K562 (cell line): ENCODE results near the gene ARHGAP12. TPM values are rescaled to one million over a fixed set of nuclear protein-coding genes. Genes with fewer than 3 reads are reported as not detected.

Source experiments
- ATAC-seq: fragments of 200-7000 bp; cut with Tn5 transposase; 3 replicates; pipeline ENCODE4 v1.9.1; 2020; ENCODE audit warnings: moderate library complexity
- BruUV-seq: library from RNA; stranded (reverse); fragments of 400-500 nt; replicated peaks from 2 replicates; lab custom pipeline; 2021; lab: Mats Ljungman, UMichigan
- CTCF ChIA-PET: fragments of 300-600 bp; formaldehyde crosslinking; extraction: SDS; loops from one replicate; lab custom pipeline; 2021; ENCODE audit warnings: low intra/inter-chr PET ratio; lab: Yijun Ruan, JAX
- POLR2A ChIA-PET: fragments of 300-600, 350-650 bp; sonication (Branson Sonifier 250); formaldehyde crosslinking; extraction: SDS; loops from one replicate; lab custom pipeline; 2021; ENCODE audit warnings: antibody characterized with exemption, inconsistent platforms; lab: Yijun Ruan, JAX
- DNase-seq, 4 experiments: peaks; one replicate each; pipeline versions ENCODE4 v3.0.0 to v3.0.0-alpha.2; 2011 to 2018; ENCODE audit warnings: low spot score in 3 of 4, mixed read lengths in 3 of 4; ENCODE audit errors: extremely low read depth in 1 of 4
- FAIRE-seq: peaks from 2 replicates; lab custom pipeline; 2011; peaks lifted over from hg19 to GRCh38; lab: Jason Lieb, UNC
- H2AFZ ChIP-seq: 2 replicates; pipeline ENCODE4 v1.6.0; 2011; ENCODE audit warnings: low read depth, low read length, control low read depth, inconsistent platforms
- H3K27ac ChIP-seq: fragments of 200-600 bp; 3 replicates; pipeline ENCODE4 v1.8.0; 2011; ENCODE audit warnings: low read depth, mild to moderate bottlenecking, control low read depth, inconsistent platforms, low read length, moderate library complexity, mixed read lengths; ENCODE audit errors: extremely low read depth
- H3K27me3 ChIP-seq, 2 experiments: fragments of 300-600 bp in 1 of 2; 2 replicates in 1 of 2; 3 replicates in 1 of 2; pipeline versions ENCODE4 v1.6.0 to v1.8.0; 2011; ENCODE audit warnings: inconsistent platforms in 2 of 2, low read length in 2 of 2, mild to moderate bottlenecking in 1 of 2, mixed read lengths in 1 of 2, moderate library complexity in 1 of 2; ENCODE audit not compliant: control insufficient read depth in 2 of 2, insufficient read depth in 2 of 2
- H3K36me3 ChIP-seq: fragments of 300-600 bp; 3 replicates; pipeline ENCODE4 v1.8.0; 2011; ENCODE audit warnings: mild to moderate bottlenecking, low read length, inconsistent platforms; ENCODE audit not compliant: control insufficient read depth, insufficient read depth
- H3K4me1 ChIP-seq, 2 experiments: fragments of 200-600 bp in 1 of 2; replicated peaks in 1 of 2; 2 replicates in 1 of 2; 3 replicates in 1 of 2; pipeline versions ENCODE4 v1.5.1 to v1.8.0; 2011; ENCODE audit warnings: inconsistent platforms in 2 of 2, low read length in 2 of 2, mild to moderate bottlenecking in 1 of 2, mixed read lengths in 1 of 2, moderate library complexity in 1 of 2; ENCODE audit not compliant: control insufficient read depth in 2 of 2, insufficient read depth in 2 of 2
- H3K4me2 ChIP-seq: 2 replicates; pipeline ENCODE4 v1.6.1; 2011; ENCODE audit warnings: low read length, control low read depth, inconsistent platforms, mixed read lengths; ENCODE audit not compliant: insufficient read depth
- H3K4me3 ChIP-seq: fragments of 200-600 bp; sonication (generic), shearing (Covaris generic); 2 replicates; pipeline ENCODE4 v1.5.1; 2016; ENCODE audit warnings: control low read depth, inconsistent platforms
- H3K79me2 ChIP-seq: fragments of 200-600 bp; 3 replicates; pipeline ENCODE4 v1.8.0; 2011; ENCODE audit warnings: low read length, inconsistent platforms; ENCODE audit not compliant: control insufficient read depth, insufficient read depth
- H3K9ac ChIP-seq, 2 experiments: 2 replicates each; pipeline versions ENCODE4 v1.6.0 to v1.6.1; 2011; ENCODE audit warnings: low read depth in 2 of 2, low read length in 2 of 2, control low read depth in 1 of 2, inconsistent platforms in 1 of 2, mild to moderate bottlenecking in 1 of 2, mixed read lengths in 1 of 2; ENCODE audit not compliant: insufficient read depth in 1 of 2
- H3K9me1 ChIP-seq: one replicate; pipeline ENCODE4 v1.6.0; 2011; ENCODE audit warnings: inconsistent platforms, mild to moderate bottlenecking, low read length, moderate library complexity; ENCODE audit not compliant: control insufficient read depth, insufficient read depth
- H3K9me3 ChIP-seq: replicated peaks from 2 replicates; pipeline ENCODE4 v1.5.1; 2011; ENCODE audit warnings: low read depth, low read length, inconsistent platforms; ENCODE audit not compliant: control insufficient read depth, insufficient read depth
- H4K20me1 ChIP-seq: replicated peaks from 2 replicates; pipeline ENCODE4 v1.6.1; 2011; ENCODE audit warnings: low read length, inconsistent platforms, mixed read lengths; ENCODE audit not compliant: control insufficient read depth, insufficient read depth
- DEAF1 ChIP-seq: fragments of 450-650 bp; formaldehyde crosslinking; IDR thresholded peaks from 2 replicates; pipeline ENCODE4 v1.4.0; 2020; ENCODE audit warnings: mild to moderate bottlenecking, moderate library complexity
- KDM5B ChIP-seq: fragments of 200-600 bp; sonication (generic); IDR thresholded peaks from 2 replicates; pipeline ENCODE4 v1.6.1; 2012; ENCODE audit warnings: low read depth, mild to moderate bottlenecking, moderate library complexity, low read length, control low read depth, inconsistent platforms; ENCODE audit not compliant: insufficient replicate concordance
- PHF21A ChIP-seq: fragments of 450-650 bp; IDR thresholded peaks from 2 replicates; pipeline ENCODE4 v1.6.1; 2017; ENCODE audit warnings: low read depth, borderline replicate concordance
- POLR2AphosphoS5 ChIP-seq: IDR thresholded peaks from 2 replicates; pipeline ENCODE4 v1.6.1; 2011; ENCODE audit warnings: mild to moderate bottlenecking, low read depth, low read length, moderate library complexity; ENCODE audit not compliant: control insufficient read depth, insufficient read depth
- SNAPC5 ChIP-seq: fragments of 250-450 bp; sonication (Bioruptor Pico); IDR thresholded peaks from 2 replicates; pipeline ENCODE4 v1.8.0; 2021; ENCODE audit warnings: moderate library complexity, mild to moderate bottlenecking, inconsistent platforms
- TAF7 ChIP-seq: fragments of 450-650 bp; IDR thresholded peaks from 2 replicates; pipeline ENCODE4 v1.6.1; 2016; ENCODE audit warnings: missing genetic modification characterization, missing compliant biosample characterization
- ZFP30 ChIP-seq: fragments of 250-450 bp; sonication (Bioruptor Pico); IDR thresholded peaks from 2 replicates; pipeline ENCODE4 v1.8.0; 2022; ENCODE audit warnings: moderate library complexity, mild to moderate bottlenecking, inconsistent platforms, borderline replicate concordance
- ZNF408 ChIP-seq: fragments of 250-450 bp; sonication (Bioruptor Pico); IDR thresholded peaks from 2 replicates; pipeline ENCODE4 v1.4.0; 2020; ENCODE audit warnings: low read depth, mild to moderate bottlenecking, moderate library complexity
- ZSCAN29 ChIP-seq: fragments of 450-650 bp; IDR thresholded peaks from 2 replicates; pipeline ENCODE4 v1.6.1; 2017
- WGBS: fragments of 100-300 bp; shearing (Covaris generic); methylation state at CpG from one replicate; pipeline ENCODE4 v1.1.6; 2016; ENCODE audit warnings: low coverage, mixed read lengths; ENCODE audit not compliant: insufficient coverage; ENCODE audit errors: missing lambda C conversion rate; 5-methylcytosine and 5-hydroxymethylcytosine counted together
- in situ Hi-C: fragments of 300-500 bp; cut with MboI; formaldehyde crosslinking; loops from 4 replicates; pipeline ENCODE4 v1.15.0; 2018; ENCODE audit warnings: inconsistent platforms, mixed read lengths
- intact Hi-C: fragments of 100-400 bp; cut with micrococcal nuclease; formaldehyde crosslinking; loops from 2 replicates; pipeline ENCODE4 v1.14.2; 2022
- polyA plus RNA-seq, 8 experiments: library from polyadenylated mRNA; depleted of rRNA in 4 of 8; stranded (reverse) in 5 of 8; unstranded in 3 of 8; fragments of >200 nt; fragmentation: Nextera tagmentation in 2 of 8; fragmentation: Illumina TruSeq in 1 of 8; extraction: Ambion mirVana in 2 of 8; extraction: Trizol in 1 of 8; gene quantifications; 2 replicates each; pipeline versions ENCODE4 v1.2.1 to v1.2.3, GENCODE V29; 2011 to 2014; ENCODE audit warnings: inconsistent platforms in 1 of 8, missing spikeins in 1 of 8
- total RNA-seq, 7 experiments: library from RNA; depleted of rRNA in 6 of 7; stranded (reverse); fragments of >200 nt in 6 of 7; fragmentation: Illumina TruSeq in 2 of 7; extraction: Trizol in 2 of 7; gene quantifications; 2 replicates each; pipeline versions ENCODE4 v1.2.1 to v1.2.3, GENCODE V29; 2011 to 2021; ENCODE audit warnings: low replicate concordance in 1 of 7

Gene ARHGAP12
- total and polyA plus RNA-seq, 9 of the 15 experiments (the other 6 are each of a cell fraction or from before 2014, with no cell fraction given) = 4.4 to 18.7 (median 10.1) TPM

- Histone ChIP-seq H3K79me2 (0 out of 3 replicates have a peak, but pooled peaks cover 14% of the 10 kb centered on the region), H3K4me3 (no peak overlapping the region), H2AFZ (no peak overlapping the region), H4K20me1 (no peaks in the 10 kb centered on the region), H3K4me2 (no peak overlapping the region), H3K36me3 (peaks cover 8% of the 10 kb centered on the region; the same call in 2 of the 3 replicates)
- POLR2A ChIA-PET = interaction anchor here (0.7 to 0.8 kb wide), 2 partner anchors 21 to 164 kb away, joined by 3 read pairs; no protein-coding TSS in a partner anchor
- in situ Hi-C loops = no loop called here
- no peak for FAIRE-seq
- TF ChIP-seq ZNF408 (CRISPR knock-in tag) (no peak), DEAF1 (CRISPR knock-in tag) (no peak), TAF7 (tag) (no peak), PHF21A (no peak), KDM5B (no peak), POLR2AphosphoS5 (no peak), SNAPC5 (CRISPR knock-in tag) (no peak), ZSCAN29 (no peak), ZFP30 (CRISPR knock-in tag) (no peak)
- TF ChIP-seq, all 486 proteins: peak for 0
- H3K9me3 ChIP-seq = no peaks in the 10 kb centered on the region
- BruUV-seq = no TSS peak
- DNase-seq (no peak), ATAC-seq (no peak)
- H3K4me1 ChIP-seq = peaks cover 0 to 5% of the 10 kb centered on the region in 2 experiments; a peak in 2 of 5 replicates
- H3K9me1 ChIP-seq = no peaks in the 10 kb centered on the region
- no peak overlapping the region for H3K9ac ChIP-seq
- no peaks in the 10 kb centered on the region for H3K27me3 ChIP-seq
- WGBS = 62% methylated on average over 5 of the region's 5 CpGs
- H3K27ac ChIP-seq = no peak overlapping the region
- CTCF ChIA-PET = no interaction called here
- intact Hi-C loops = no loop called here
These were observed 63.7 kb downstream of the ARHGAP12 start for GRCh38 chr10:31864834-31865518.
